HUES64 (cell line): Measurements from ENCODE around the gene TTF2. TPM values are rescaled to one million over a fixed set of nuclear protein-coding genes. Genes with fewer than 3 reads are reported as not detected.

Experiments
- H3K27ac ChIP-seq: 2 replicates; pipeline ENCODE4 v1.7.0; 2013; ENCODE audit warnings: low read depth, low read length, inconsistent platforms
- H3K27me3 ChIP-seq: 2 replicates; pipeline ENCODE4 v1.6.1; 2013; ENCODE audit warnings: mild to moderate bottlenecking, low read length; ENCODE audit not compliant: insufficient read depth
- H3K36me3 ChIP-seq: 2 replicates; pipeline ENCODE4 v1.6.1; 2013; ENCODE audit warnings: mild to moderate bottlenecking, low read length; ENCODE audit not compliant: insufficient read depth
- H3K4me1 ChIP-seq: 2 replicates; pipeline ENCODE4 v1.6.1; 2013; ENCODE audit warnings: mild to moderate bottlenecking, low read length, moderate library complexity; ENCODE audit not compliant: insufficient read depth
- H3K4me3 ChIP-seq: 2 replicates; pipeline ENCODE4 v1.5.1; 2013; ENCODE audit warnings: mild to moderate bottlenecking, low read length, moderate library complexity
- H3K9ac ChIP-seq: 2 replicates; pipeline ENCODE4 v1.6.1; 2013; ENCODE audit warnings: mild to moderate bottlenecking, low read depth, low read length
- H3K9me3 ChIP-seq: 2 replicates; pipeline ENCODE4 v1.6.1; 2013; ENCODE audit warnings: low read depth, low read length; ENCODE audit not compliant: insufficient read depth
- WGBS: fragments of 150-250, 120-280 bp; methylation state at CpG from one replicate; pipeline ENCODE4 v1.1.7; 2013; ENCODE audit warnings: missing lambda C conversion rate; 5-methylcytosine and 5-hydroxymethylcytosine counted together
- polyA plus RNA-seq, 2 experiments: library from polyadenylated mRNA; stranded (reverse); fragments of 50-300 nt; gene quantifications; one replicate each; pipeline ENCODE4 v1.2.3, GENCODE V29; 2013

TTF2 gene
- polyA plus RNA-seq (2013, experiment 1 of 2): 35.2 TPM
- polyA plus RNA-seq (2013, experiment 2 of 2): 34.1 TPM

DNA sequence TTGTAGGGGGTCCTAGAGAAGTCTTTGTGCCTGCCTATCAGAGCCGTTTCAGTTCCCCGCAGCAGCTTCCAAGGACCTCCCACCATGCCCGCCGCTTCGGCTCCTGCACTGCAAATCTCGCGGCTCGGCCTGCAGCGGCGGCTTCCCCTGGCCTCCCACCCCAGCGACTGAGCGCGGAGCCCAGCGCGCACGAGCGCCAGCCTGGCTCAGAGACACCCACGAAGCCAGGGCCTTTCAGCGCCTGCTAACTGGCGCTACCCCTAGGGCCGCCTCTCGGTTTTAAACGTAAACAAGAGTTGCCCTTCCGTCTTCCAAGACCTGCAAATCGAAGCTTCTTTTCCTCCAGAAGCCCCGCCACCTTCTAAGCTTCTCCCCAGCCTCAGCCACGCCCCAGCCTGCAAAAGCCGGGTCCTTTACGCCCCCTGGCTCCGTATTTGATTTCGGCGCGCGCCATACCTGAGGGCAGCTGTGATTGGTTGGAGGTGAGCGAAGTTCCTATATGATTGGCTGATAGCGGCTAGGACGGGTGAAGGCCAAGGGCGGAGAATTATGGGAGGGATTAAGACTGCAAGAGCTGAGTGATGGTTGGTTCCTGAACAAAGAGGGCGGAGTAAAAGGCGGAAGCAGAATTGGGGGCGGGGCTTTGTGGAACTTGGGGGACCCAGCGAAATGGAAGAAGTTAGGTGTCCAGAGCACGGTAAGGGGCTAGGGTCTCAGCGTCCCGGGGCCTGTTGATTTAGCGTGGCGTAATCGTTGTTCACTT, at the start of gene TTF2:
Gene TTF2, plus strand, starts transcription at position 649 of the 763 bp plus-strand sequence. Its CDS starts 21 bp downstream, at position 670.
- H3K4me1 ChIP-seq: peaks cover 9% of the 10 kb centered on the region; the same call in 1 of the 2 replicates
- under 1% methylated on average over 48 of the region's 48 CpGs for WGBS
- H3K9me3 ChIP-seq: no peaks in the 10 kb centered on the region
- peaks cover 36% of the 10 kb centered on the region for H3K36me3 ChIP-seq
- H3K4me3 ChIP-seq: peak within 1 kb of the TSS; percentile 93
- H3K27ac ChIP-seq: peak within 1 kb of the TSS; percentile 96
- peak within 1 kb of the TSS; percentile 96 for H3K9ac ChIP-seq
- H3K27me3 ChIP-seq: no peaks in the 10 kb centered on the region

- Histone ChIP-seq H3K9me3 (no peaks in the 10 kb centered on the region), H3K27ac (no peak overlapping the region), H3K4me1 (0 out of 2 replicates have a peak, but pooled peaks cover 10% of the 10 kb centered on the region), H3K4me3 (no peak overlapping the region), H3K27me3 (no peaks in the 10 kb centered on the region), H3K9ac (no peak overlapping the region), H3K36me3 (no peaks in the 10 kb centered on the region)
- 95% methylated on average over 3 of the region's 3 CpGs for WGBS
Observed at GRCh38 chr1:117011334-117011733, 48.8 kb upstream of the TTF2 start.

DNA sequence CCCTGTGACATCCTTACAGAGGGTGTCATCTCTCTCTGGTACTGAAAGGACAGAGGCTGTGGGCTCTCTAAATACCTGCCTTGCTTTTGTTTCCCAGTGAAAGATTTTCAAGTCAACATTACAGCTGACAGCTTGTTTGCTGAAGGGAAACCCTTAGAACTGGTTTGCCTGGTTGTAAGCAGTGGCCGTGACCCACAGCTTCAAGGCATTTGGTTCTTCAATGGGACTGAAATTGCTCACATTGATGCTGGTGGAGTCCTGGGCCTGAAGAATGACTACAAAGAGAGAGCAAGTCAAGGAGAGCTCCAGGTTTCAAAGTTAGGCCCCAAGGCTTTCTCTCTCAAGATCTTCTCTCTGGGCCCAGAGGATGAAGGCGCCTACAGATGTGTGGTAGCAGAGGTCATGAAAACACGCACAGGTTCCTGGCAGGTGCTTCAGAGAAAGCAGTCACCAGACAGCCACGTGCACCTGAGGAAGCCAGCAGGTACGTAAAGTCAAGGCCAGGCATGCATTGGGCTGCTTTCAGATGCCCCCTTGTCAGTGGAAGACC, 46.7 kb upstream of the TTF2 start:
- no peaks in the 10 kb centered on the region for H3K27me3 ChIP-seq
- no peaks in the 10 kb centered on the region for H3K36me3 ChIP-seq
- H3K4me1 ChIP-seq: 0 out of 2 replicates have a peak, but pooled peaks cover 10% of the 10 kb centered on the region
- H3K4me3 ChIP-seq: no peak overlapping the region
- no peaks in the 10 kb centered on the region for H3K9me3 ChIP-seq
- H3K9ac ChIP-seq: no peak overlapping the region
- no peak overlapping the region for H3K27ac ChIP-seq
- WGBS: 93% methylated on average over 5 of the region's 5 CpGs

- Histone ChIP-seq H3K36me3 (no peaks in the 10 kb centered on the region), H3K4me3 (no peak overlapping the region), H3K4me1 (0 out of 2 replicates have a peak, but pooled peaks cover 10% of the 10 kb centered on the region), H3K9me3 (no peaks in the 10 kb centered on the region), H3K27ac (no peak overlapping the region), H3K9ac (no peak overlapping the region), H3K27me3 (no peaks in the 10 kb centered on the region)
- 96% methylated on average over 5 of the region's 5 CpGs for WGBS
Observed at GRCh38 chr1:117014209-117014608, 45.9 kb upstream of the TTF2 start.

DNA sequence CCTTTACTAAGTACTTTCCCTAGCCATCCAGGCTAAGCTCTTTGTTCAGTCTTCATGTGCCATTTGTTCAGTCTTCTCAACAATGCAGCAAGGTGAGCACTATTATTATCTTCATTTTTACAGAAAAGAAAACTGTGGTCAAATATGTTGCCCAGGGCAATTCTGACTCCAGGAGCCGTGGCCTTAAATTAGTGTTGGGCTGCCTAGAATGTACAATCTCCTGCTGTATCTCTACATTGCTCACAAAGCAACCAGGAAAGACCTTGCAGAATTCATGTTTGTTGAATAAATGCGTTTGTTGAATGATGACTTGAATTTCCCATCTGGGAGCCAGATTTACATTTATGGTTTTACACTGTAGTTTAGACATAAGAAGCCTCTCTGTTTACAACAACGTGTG, 44.4 kb upstream of the TTF2 start:
- no peak overlapping the region for H3K27ac ChIP-seq
- 0 out of 2 replicates have a peak, but pooled peaks cover 6% of the 10 kb centered on the region for H3K4me1 ChIP-seq
- H3K27me3 ChIP-seq: no peaks in the 10 kb centered on the region
- no peak overlapping the region for H3K4me3 ChIP-seq
- no peaks in the 10 kb centered on the region for H3K9me3 ChIP-seq
- H3K9ac ChIP-seq: no peak overlapping the region
- WGBS: 93% methylated on average over 3 of the region's 3 CpGs
- H3K36me3 ChIP-seq: no peaks in the 10 kb centered on the region

- Histone ChIP-seq H3K27me3 (no peaks in the 10 kb centered on the region), H3K4me3 (no peak overlapping the region), H3K9me3 (no peaks in the 10 kb centered on the region), H3K36me3 (no peaks in the 10 kb centered on the region), H3K9ac (no peak overlapping the region), H3K27ac (no peak overlapping the region), H3K4me1 (0 out of 2 replicates have a peak, but pooled peaks cover 6% of the 10 kb centered on the region)
- WGBS: 90% methylated on average over 4 of the region's 4 CpGs
Observed at GRCh38 chr1:117017062-117017461, 43.1 kb upstream of the TTF2 start.

- no peaks in the 10 kb centered on the region for H3K27me3 ChIP-seq
- no peak overlapping the region for H3K4me3 ChIP-seq
- H3K9ac ChIP-seq: no peak overlapping the region
- H3K36me3 ChIP-seq: no peaks in the 10 kb centered on the region
- WGBS: 76% methylated on average over 3 of the region's 3 CpGs
- no peaks in the 10 kb centered on the region for H3K9me3 ChIP-seq
- H3K27ac ChIP-seq: no peak overlapping the region
- 0 out of 2 replicates have a peak, but pooled peaks cover 6% of the 10 kb centered on the region for H3K4me1 ChIP-seq
Observed at GRCh38 chr1:117017648-117018047, 42.5 kb upstream of the TTF2 start.

- Histone ChIP-seq H3K36me3 (no peaks in the 10 kb centered on the region), H3K4me1 (0 out of 2 replicates have a peak, but pooled peaks cover 1% of the 10 kb centered on the region), H3K9ac (no peak overlapping the region), H3K27ac (no peak overlapping the region), H3K9me3 (no peaks in the 10 kb centered on the region), H3K27me3 (no peaks in the 10 kb centered on the region), H3K4me3 (no peak overlapping the region)
- 94% methylated on average over 1 of the region's 1 CpG for WGBS
Observed at GRCh38 chr1:117020526-117021156, 39.5 kb upstream of the TTF2 start.

GRCh38 chr1:117022114-117022513, 38.0 kb upstream of the TTF2 start:
- Histone ChIP-seq H3K36me3 (no peaks in the 10 kb centered on the region), H3K27me3 (no peaks in the 10 kb centered on the region), H3K4me1 (no peaks in the 10 kb centered on the region), H3K9me3 (no peaks in the 10 kb centered on the region), H3K9ac (no peak overlapping the region), H3K4me3 (no peak overlapping the region), H3K27ac (no peak overlapping the region)
- 88% methylated on average over 3 of the region's 3 CpGs for WGBS

DNA sequence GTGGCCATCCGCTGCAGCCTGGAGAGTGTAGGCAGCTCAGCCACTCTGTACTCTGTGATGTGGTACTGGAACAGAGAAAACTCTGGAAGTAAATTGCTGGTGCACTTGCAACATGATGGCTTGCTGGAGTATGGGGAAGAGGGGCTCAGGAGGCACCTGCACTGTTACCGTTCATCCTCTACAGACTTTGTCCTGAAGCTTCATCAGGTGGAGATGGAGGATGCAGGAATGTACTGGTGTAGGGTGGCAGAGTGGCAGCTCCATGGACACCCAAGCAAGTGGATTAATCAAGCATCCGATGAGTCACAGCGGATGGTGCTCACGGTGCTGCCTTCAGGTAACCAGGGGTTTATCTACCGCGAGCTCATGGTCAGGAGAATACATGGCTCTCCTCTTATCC, 34.6 kb upstream of the TTF2 start:
- 94% methylated on average over 7 of the region's 7 CpGs for WGBS
- Histone ChIP-seq H3K36me3 (no peaks in the 10 kb centered on the region), H3K9me3 (no peaks in the 10 kb centered on the region), H3K4me3 (no peak overlapping the region), H3K27me3 (no peaks in the 10 kb centered on the region), H3K4me1 (no peaks in the 10 kb centered on the region), H3K9ac (no peak overlapping the region), H3K27ac (no peak overlapping the region)

GRCh38 chr1:117026361-117026760, 33.8 kb upstream of the TTF2 start:
- H3K27me3 ChIP-seq: no peaks in the 10 kb centered on the region
- H3K4me1 ChIP-seq: no peaks in the 10 kb centered on the region
- WGBS: 94% methylated on average over 6 of the region's 6 CpGs
- no peak overlapping the region for H3K27ac ChIP-seq
- no peak overlapping the region for H3K4me3 ChIP-seq
- no peaks in the 10 kb centered on the region for H3K36me3 ChIP-seq
- H3K9ac ChIP-seq: no peak overlapping the region
- no peaks in the 10 kb centered on the region for H3K9me3 ChIP-seq
